OCI-LY1 (cell line): Measurements from ENCODE around the gene RHOG.

Experiments used
- H2AFZ ChIP-seq: fragments of 200-600 bp; sonication (generic), shearing (Covaris generic); 2 replicates; pipeline ENCODE4 v1.6.0; 2014; ENCODE audit warnings: antibody characterized with exemption, mild to moderate bottlenecking, low read length
- H3F3A ChIP-seq: fragments of 200-600 bp; sonication (generic), shearing (Covaris generic); 2 replicates; pipeline ENCODE4 v1.6.0; 2014; ENCODE audit warnings: mild to moderate bottlenecking, antibody characterized with exemption, low read length, moderate library complexity; ENCODE audit not compliant: insufficient read depth
- H3K27ac ChIP-seq: fragments of 200-600 bp; sonication (generic); 2 replicates; pipeline ENCODE4 v1.5.1; 2014; ENCODE audit warnings: low read length, mixed run types, mild to moderate bottlenecking, low read depth; ENCODE audit not compliant: poor library complexity, severe bottlenecking
- H3K27me3 ChIP-seq: fragments of 200-600 bp; sonication (generic); 2 replicates; pipeline ENCODE4 v1.6.0; 2014; ENCODE audit warnings: antibody characterized with exemption, mild to moderate bottlenecking, low read length, moderate library complexity; ENCODE audit not compliant: insufficient read depth
- H3K36me3 ChIP-seq: fragments of 200-600 bp; sonication (generic); 2 replicates; pipeline ENCODE4 v1.6.1; 2014; ENCODE audit warnings: mild to moderate bottlenecking, antibody characterized with exemption, low read length, moderate library complexity, mixed read lengths; ENCODE audit not compliant: insufficient read depth
- H3K4me1 ChIP-seq: fragments of 200-600 bp; sonication (generic); 2 replicates; pipeline ENCODE4 v1.5.1; 2014; ENCODE audit warnings: mild to moderate bottlenecking, low read length, moderate library complexity; ENCODE audit not compliant: insufficient read depth, severe bottlenecking
- H3K4me2 ChIP-seq: fragments of 200-600 bp; sonication (generic), shearing (Covaris generic); 2 replicates; pipeline ENCODE4 v1.6.1; 2014; ENCODE audit warnings: low read length
- H3K4me3 ChIP-seq: fragments of 200-600 bp; sonication (generic); 2 replicates; pipeline ENCODE4 v1.5.1; 2014; ENCODE audit warnings: low read length, low read depth, mild to moderate bottlenecking, mixed read lengths; ENCODE audit not compliant: poor library complexity, severe bottlenecking
- H3K79me2 ChIP-seq: fragments of 200-600 bp; shearing (Covaris generic); 2 replicates; pipeline ENCODE4 v1.6.1; 2016; ENCODE audit warnings: mixed run types, low read length, mixed read lengths; ENCODE audit not compliant: insufficient read depth
- H3K9ac ChIP-seq: fragments of 200-600 bp; sonication (generic), shearing (Covaris generic); 2 replicates; pipeline ENCODE4 v1.6.1; 2014; ENCODE audit warnings: mild to moderate bottlenecking, low read length, mixed read lengths
- H3K9me2 ChIP-seq: fragments of 200-600 bp; sonication (generic), shearing (Covaris generic); 2 replicates; pipeline ENCODE4 v1.6.1; 2014; ENCODE audit warnings: low read depth, mild to moderate bottlenecking, low read length, mixed read lengths
- H3K9me3 ChIP-seq: fragments of 200-600 bp; shearing (Covaris generic); 2 replicates; pipeline ENCODE4 v1.6.1; 2014; ENCODE audit warnings: low read length, mixed read lengths
- H4K20me1 ChIP-seq: fragments of 200-600 bp; sonication (generic), shearing (Covaris generic); 2 replicates; pipeline ENCODE4 v1.6.0; 2016; ENCODE audit warnings: mild to moderate bottlenecking, low read length; ENCODE audit not compliant: insufficient read depth
- CTCF ChIP-seq: fragments of 200-600 bp; sonication (generic), shearing (Covaris generic); IDR thresholded peaks from 2 replicates; pipeline ENCODE4 v1.5.1; 2017; ENCODE audit warnings: mild to moderate bottlenecking, antibody characterized with exemption, low read length, moderate library complexity, mixed read lengths
- EZH2 ChIP-seq: fragments of 200-600 bp; sonication (generic), shearing (Covaris generic); IDR thresholded peaks from 2 replicates; pipeline ENCODE4 v1.8.0; 2017; ENCODE audit warnings: borderline replicate concordance, mixed run types, mild to moderate bottlenecking, antibody characterized with exemption, low read length, moderate library complexity, mixed read lengths

Gene RHOG

GRCh38 chr11:3820971-3821370 lies 19.8 kb downstream of the RHOG start:
- no peak for TF ChIP-seq CTCF
- TF ChIP-seq EZH2 = no peak
- Histone ChIP-seq H3K4me3 (no peak overlapping the region), H3K36me3 (peaks cover 18% of the 10 kb centered on the region; the same call in 1 of the 2 replicates), H3K9me2 (no peaks in the 10 kb centered on the region), H3K27ac (no peak overlapping the region), H3K4me2 (no peak overlapping the region), H3K27me3 (no peaks in the 10 kb centered on the region), H3K4me1 (no peaks in the 10 kb centered on the region), H2AFZ (no peak overlapping the region), H3K9ac (no peak overlapping the region), H4K20me1 (no peaks in the 10 kb centered on the region), H3K79me2 (no peaks in the 10 kb centered on the region), H3F3A (no peaks in the 10 kb centered on the region), H3K9me3 (no peaks in the 10 kb centered on the region)

- no peak overlapping the region for H3K9ac ChIP-seq
- no peaks in the 10 kb centered on the region for H3K79me2 ChIP-seq
- H3K27me3 ChIP-seq = no peaks in the 10 kb centered on the region
- H2AFZ ChIP-seq = no peak overlapping the region
- H3K4me3 ChIP-seq = no peak overlapping the region
- no peaks in the 10 kb centered on the region for H3K9me2 ChIP-seq
- no peaks in the 10 kb centered on the region for H3F3A ChIP-seq
- H3K27ac ChIP-seq = no peak overlapping the region
- H3K4me1 ChIP-seq = no peaks in the 10 kb centered on the region
- H4K20me1 ChIP-seq = no peaks in the 10 kb centered on the region
- TF ChIP-seq CTCF (no peak), EZH2 (no peak)
- no peak overlapping the region for H3K4me2 ChIP-seq
- no peaks in the 10 kb centered on the region for H3K9me3 ChIP-seq
- H3K36me3 ChIP-seq = peaks cover 8% of the 10 kb centered on the region; the same call in 1 of the 2 replicates
Observed at GRCh38 chr11:3817181-3817800, 23.5 kb downstream of the RHOG start.

- Histone ChIP-seq H3K27me3 (no peaks in the 10 kb centered on the region), H3F3A (no peaks in the 10 kb centered on the region), H3K27ac (no peak overlapping the region), H3K36me3 (peaks cover 8% of the 10 kb centered on the region; the same call in 1 of the 2 replicates), H3K4me1 (no peaks in the 10 kb centered on the region), H3K4me3 (no peak overlapping the region), H2AFZ (no peak overlapping the region), H4K20me1 (no peaks in the 10 kb centered on the region), H3K79me2 (no peaks in the 10 kb centered on the region), H3K9ac (no peak overlapping the region), H3K4me2 (no peak overlapping the region), H3K9me3 (no peaks in the 10 kb centered on the region), H3K9me2 (no peaks in the 10 kb centered on the region)
- TF ChIP-seq CTCF (no peak), EZH2 (no peak)
Observed at GRCh38 chr11:3816673-3817072, 24.1 kb downstream of the RHOG start.
